ENCODE measurements around the gene PRTN3. TPM values are rescaled to one million over a fixed set of nuclear protein-coding genes. Genes with fewer than 3 reads are reported as not detected.

The PRTN3 gene
- total RNA-seq, 1 donor from 2014 or later: not detected

GRCh38 chr19:868458-869244, 27.9 kb downstream of the PRTN3 start:
- Mint-ChIP-seq H3K4me1 (ENCODE audit: unreplicated experiment) (peaks cover 8% of the 10 kb centered on the region), H3K9me3 (no peaks in the 10 kb centered on the region), H3K4me3 (no peak overlapping the region), H3K27ac (no peak overlapping the region), H3K27me3 (no peaks in the 10 kb centered on the region), H3K36me3 (peaks cover 12% of the 10 kb centered on the region)
- no peak for DNase-seq (ENCODE audit: extremely low spot score, unreplicated experiment)
- no peak for TF ChIP-seq CTCF (conservative IDR thresholded peaks at IDR 0.05)

- Mint-ChIP-seq H3K4me3 (no peak overlapping the region), H3K27ac (no peak overlapping the region), H3K4me1 (ENCODE audit: unreplicated experiment) (peaks cover 8% of the 10 kb centered on the region), H3K9me3 (no peaks in the 10 kb centered on the region), H3K36me3 (peaks cover 12% of the 10 kb centered on the region), H3K27me3 (no peaks in the 10 kb centered on the region)
- no peak for DNase-seq (ENCODE audit: extremely low spot score, unreplicated experiment)
- TF ChIP-seq CTCF (conservative IDR thresholded peaks at IDR 0.05): no peak
Observed at GRCh38 chr19:869245-870177, 28.7 kb downstream of the PRTN3 start.

- no peak for DNase-seq (ENCODE audit: extremely low spot score, unreplicated experiment)
- Mint-ChIP-seq H3K9me3 (no peaks in the 10 kb centered on the region), H3K27ac (no peak overlapping the region), H3K36me3 (peaks cover 12% of the 10 kb centered on the region), H3K27me3 (no peaks in the 10 kb centered on the region), H3K4me3 (no peak overlapping the region), H3K4me1 (ENCODE audit: unreplicated experiment) (peaks cover 8% of the 10 kb centered on the region)
- no peak for TF ChIP-seq CTCF (conservative IDR thresholded peaks at IDR 0.05)
Observed at GRCh38 chr19:870314-870713, 29.5 kb downstream of the PRTN3 start.

GRCh38 chr19:870963-871401, 30.2 kb downstream of the PRTN3 start:
- peak overlapping the region; percentile 83 for H3K27ac Mint-ChIP-seq
- DNase-seq (ENCODE audit: extremely low spot score, unreplicated experiment): no peak
- peaks cover 12% of the 10 kb centered on the region for H3K36me3 Mint-ChIP-seq
- H3K4me3 Mint-ChIP-seq: no peak overlapping the region
- no peak for TF ChIP-seq CTCF (conservative IDR thresholded peaks at IDR 0.05)
- H3K9me3 Mint-ChIP-seq: no peaks in the 10 kb centered on the region
- no peaks in the 10 kb centered on the region for H3K27me3 Mint-ChIP-seq
- peaks cover 8% of the 10 kb centered on the region for H3K4me1 Mint-ChIP-seq (ENCODE audit: unreplicated experiment)

- Mint-ChIP-seq H3K27ac (peak overlapping the region; percentile 83), H3K4me3 (peak overlapping the region; percentile 75), H3K4me1 (ENCODE audit: unreplicated experiment) (peaks cover 8% of the 10 kb centered on the region), H3K27me3 (no peaks in the 10 kb centered on the region), H3K9me3 (no peaks in the 10 kb centered on the region), H3K36me3 (peaks cover 12% of the 10 kb centered on the region)
- no peak for TF ChIP-seq CTCF (conservative IDR thresholded peaks at IDR 0.05)
- no peak for DNase-seq (ENCODE audit: extremely low spot score, unreplicated experiment)
Observed at GRCh38 chr19:871446-872265, 30.9 kb downstream of the PRTN3 start.

Data from type B pancreatic cell (in vitro differentiated cells).